ENCODE data around the gene NPAS2. TPM values are rescaled to one million over a fixed set of nuclear protein-coding genes. Genes with fewer than 3 reads are reported as not detected.

NPAS2 gene
- total RNA-seq, 4 donors from 2014 or later = 11.8 to 46.5 (median 21.7) TPM

GRCh38 chr2:100862081-100862480 lies 42.1 kb downstream of the NPAS2 start:
- TF ChIP-seq POLR2A (IDR thresholded peaks at IDR 0.05) = no peak
- no peak for TF ChIP-seq POLR2AphosphoS5 (IDR thresholded peaks at IDR 0.05)
- no peak for TF ChIP-seq CTCF (IDR thresholded peaks at IDR 0.05)
- no peak for TF ChIP-seq EP300 (IDR thresholded peaks at IDR 0.05)
- WGBS, 2 donors (ENCODE audit: low coverage in 1 of 2) = 69 to 83% methylated on average over 5 of the region's 5 CpGs

GRCh38 chr2:100865816-100866460 lies 46.0 kb downstream of the NPAS2 start:
- ATAC-seq = no peak
- Histone ChIP-seq H3K27me3 (no peaks in the 10 kb centered on the region), H3K4me1 (no peaks in the 10 kb centered on the region), H3K4me3 (no peak overlapping the region), H3K9me3 (peaks cover 0 to 8% (median 0%) of the 10 kb centered on the region in 3 donors), H3K36me3 (no peaks in the 10 kb centered on the region), H3K27ac (no peak overlapping the region)
- 64 to 100% methylated on average over 2 of the region's 5 CpGs for WGBS, 2 donors (ENCODE audit: low coverage in 1 of 2)
- TF ChIP-seq CTCF (IDR thresholded peaks at IDR 0.05) = no peak
- no peak for TF ChIP-seq POLR2A (IDR thresholded peaks at IDR 0.05)
- no peak for TF ChIP-seq EP300 (IDR thresholded peaks at IDR 0.05)
- TF ChIP-seq POLR2AphosphoS5 (IDR thresholded peaks at IDR 0.05) = no peak

More at GRCh38 chr2:100862081-100862480, 42.1 kb downstream of the NPAS2 start:
- H3K9me3 ChIP-seq = no peaks in the 10 kb centered on the region
- H3K4me1 ChIP-seq = no peaks in the 10 kb centered on the region
- H3K27me3 ChIP-seq = no peaks in the 10 kb centered on the region
- no peak overlapping the region for H3K4me3 ChIP-seq
- no peaks in the 10 kb centered on the region for H3K36me3 ChIP-seq
- H3K27ac ChIP-seq = no peak overlapping the region
- no peak for ATAC-seq

- Histone ChIP-seq H3K9me3 (peaks cover 0 to 8% (median 0%) of the 10 kb centered on the region in 3 donors), H3K4me1 (no peaks in the 10 kb centered on the region), H3K36me3 (no peaks in the 10 kb centered on the region), H3K27me3 (no peaks in the 10 kb centered on the region), H3K27ac (no peak overlapping the region), H3K4me3 (no peak overlapping the region)
- no peak for TF ChIP-seq CTCF (IDR thresholded peaks at IDR 0.05)
- no peak for TF ChIP-seq EP300 (IDR thresholded peaks at IDR 0.05)
- no peak for TF ChIP-seq POLR2AphosphoS5 (IDR thresholded peaks at IDR 0.05)
- no peak for TF ChIP-seq POLR2A (IDR thresholded peaks at IDR 0.05)
- ATAC-seq = no peak
Observed at GRCh38 chr2:100868083-100868482, 48.1 kb downstream of the NPAS2 start.

GRCh38 chr2:100869120-100869519 lies 49.2 kb downstream of the NPAS2 start:
- TF ChIP-seq POLR2A (IDR thresholded peaks at IDR 0.05) (no peak), POLR2AphosphoS5 (IDR thresholded peaks at IDR 0.05) (no peak), EP300 (IDR thresholded peaks at IDR 0.05) (no peak), CTCF (IDR thresholded peaks at IDR 0.05) (no peak)
- Histone ChIP-seq H3K27me3 (no peaks in the 10 kb centered on the region), H3K27ac (no peak overlapping the region), H3K9me3 (peaks cover 0 to 8% (median 0%) of the 10 kb centered on the region in 3 donors), H3K36me3 (no peaks in the 10 kb centered on the region), H3K4me1 (no peaks in the 10 kb centered on the region), H3K4me3 (no peak overlapping the region)
- 75 to 100% methylated on average over 2 of the region's 3 CpGs for WGBS, 2 donors (ENCODE audit: low coverage in 1 of 2)
- ATAC-seq = no peak

Measured in gastroesophageal sphincter (tissue), 4 donors.